ENCODE data around the gene FOXR1.
"Not testable (repeated sequence)": the region's sequence is repeated elsewhere in the genome, so short reads cannot be mapped to it uniquely, and the experiment has no call there.

FOXR1 gene

GRCh38 chr11:118948000-118948399, 23.6 kb upstream of the FOXR1 start:
- Histone ChIP-seq H3K9me3 (ENCODE audit: control insufficient read depth, low read length) (no peaks in the 10 kb centered on the region), H3K4ac (ENCODE audit: low read depth in 1 of 2, low read length in 2 of 2) (no peak overlapping the region), H3K14ac (ENCODE audit: low read length in 2 of 2) (no peak overlapping the region), H4K91ac (ENCODE audit: low read length) (no peak overlapping the region), H2BK120ac (ENCODE audit: low read depth, low read length) (no peak overlapping the region), H3K4me2 (ENCODE audit: low read length, poor library complexity, severe bottlenecking) (no peak overlapping the region), H2BK5ac (ENCODE audit: low read depth, low read length, poor library complexity, severe bottlenecking) (no peak overlapping the region), H2BK15ac (ENCODE audit: low read depth, poor library complexity, severe bottlenecking) (no peak overlapping the region), H3K36me3 (ENCODE audit: control insufficient read depth in 1 of 2, insufficient read depth in 2 of 2, low read depth in 1 of 2, low read length in 2 of 2) (no peaks in the 10 kb centered on the region), H3K9ac (ENCODE audit: low read length) (no peak overlapping the region), H2AK5ac (ENCODE audit: low read length, severe bottlenecking) (no peak overlapping the region), H3K79me1 (replicated peaks; ENCODE audit: low read length, poor library complexity, severe bottlenecking) (no peaks in the 10 kb centered on the region), H3K4me1 (ENCODE audit: control insufficient read depth, insufficient read depth, low read depth, low read length) (no peaks in the 10 kb centered on the region), H4K8ac (ENCODE audit: low read length) (no peak overlapping the region), H3K27ac (ENCODE audit: low read length, poor library complexity, severe bottlenecking) (no peak overlapping the region), H3K27me3 (ENCODE audit: control insufficient read depth in 1 of 2, insufficient read depth in 1 of 2, low read length in 2 of 2) (peaks cover 28 to 46% of the 10 kb centered on the region in 2 experiments), H2AFZ (ENCODE audit: low read depth, low read length) (no peak overlapping the region), H3K23ac (ENCODE audit: low read length in 2 of 2) (no peak overlapping the region), H2BK12ac (ENCODE audit: low read length in 2 of 2) (no peak overlapping the region), H3K18ac (ENCODE audit: low read depth in 1 of 2, low read length in 2 of 2) (no peak overlapping the region), H3K4me3 (ENCODE audit: insufficient read depth in 1 of 2, low read depth in 1 of 2, low read length in 2 of 2) (no peak overlapping the region)
- no peak for DNase-seq
- WGBS: 81% methylated on average over 3 of the region's 3 CpGs

GRCh38 chr11:118953265-118953664, 18.3 kb upstream of the FOXR1 start:
- Histone ChIP-seq H3K27me3 (ENCODE audit: control insufficient read depth in 1 of 2, insufficient read depth in 1 of 2, low read length in 2 of 2) (peaks cover 42 to 66% of the 10 kb centered on the region in 2 experiments), H2AK5ac (ENCODE audit: low read length, severe bottlenecking) (no peak overlapping the region), H2BK120ac (ENCODE audit: low read depth, low read length) (no peak overlapping the region), H3K4me1 (ENCODE audit: control insufficient read depth, insufficient read depth, low read depth, low read length) (no peaks in the 10 kb centered on the region), H3K23ac (ENCODE audit: low read length in 2 of 2) (no peak overlapping the region), H2BK12ac (ENCODE audit: low read length in 2 of 2) (no peak overlapping the region), H3K36me3 (ENCODE audit: control insufficient read depth in 1 of 2, insufficient read depth in 2 of 2, low read depth in 1 of 2, low read length in 2 of 2) (no peaks in the 10 kb centered on the region), H3K4me2 (ENCODE audit: low read length, poor library complexity, severe bottlenecking) (no peak overlapping the region), H3K4ac (ENCODE audit: low read depth in 1 of 2, low read length in 2 of 2) (no peak overlapping the region), H3K9ac (ENCODE audit: low read length) (no peak overlapping the region), H3K14ac (ENCODE audit: low read length in 2 of 2) (no peak overlapping the region), H3K4me3 (ENCODE audit: insufficient read depth in 1 of 2, low read depth in 1 of 2, low read length in 2 of 2) (no peak overlapping the region), H2BK15ac (ENCODE audit: low read depth, poor library complexity, severe bottlenecking) (no peak overlapping the region), H3K27ac (ENCODE audit: low read length, poor library complexity, severe bottlenecking) (no peak overlapping the region), H2AFZ (ENCODE audit: low read depth, low read length) (no peak overlapping the region), H4K91ac (ENCODE audit: low read length) (no peak overlapping the region), H3K9me3 (ENCODE audit: control insufficient read depth, low read length) (no peaks in the 10 kb centered on the region), H3K79me1 (replicated peaks; ENCODE audit: low read length, poor library complexity, severe bottlenecking) (no peaks in the 10 kb centered on the region), H3K18ac (ENCODE audit: low read depth in 1 of 2, low read length in 2 of 2) (no peak overlapping the region), H4K8ac (ENCODE audit: low read length) (no peak overlapping the region), H2BK5ac (ENCODE audit: low read depth, low read length, poor library complexity, severe bottlenecking) (no peak overlapping the region)
- WGBS: 23% methylated on average over 4 of the region's 6 CpGs
- peak; percentile 20 for DNase-seq

DNA sequence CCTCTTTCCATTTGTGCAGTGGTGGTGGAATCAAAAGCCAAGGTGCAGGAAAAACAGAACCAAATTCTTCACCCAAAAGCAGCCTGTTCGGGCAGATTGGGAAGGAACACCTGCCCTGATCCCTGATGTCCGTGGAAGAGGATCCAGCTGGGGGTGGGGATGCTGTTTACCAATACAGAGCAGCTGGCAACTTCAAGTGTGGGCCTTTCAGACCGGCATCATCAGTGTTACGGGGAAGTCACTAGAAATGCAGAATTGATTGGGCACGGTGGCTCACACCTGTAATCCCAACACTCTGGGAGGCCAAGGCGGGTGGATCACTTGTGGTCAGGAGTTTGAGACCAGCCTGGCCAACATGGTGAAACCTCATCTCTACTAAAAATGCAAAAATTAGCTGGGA, 17.6 kb upstream of the FOXR1 start:
- not testable (repeated sequence) for H3K14ac ChIP-seq (ENCODE audit: low read length in 2 of 2); H3K4me1 ChIP-seq (ENCODE audit: control insufficient read depth, insufficient read depth, low read depth, low read length); H3K79me1 ChIP-seq (replicated peaks; ENCODE audit: low read length, poor library complexity, severe bottlenecking); H2BK15ac ChIP-seq (ENCODE audit: low read depth, poor library complexity, severe bottlenecking); H2BK12ac ChIP-seq (ENCODE audit: low read length in 2 of 2); H3K36me3 ChIP-seq (ENCODE audit: control insufficient read depth in 1 of 2, insufficient read depth in 2 of 2, low read depth in 1 of 2, low read length in 2 of 2); DNase-seq; H3K4me2 ChIP-seq (ENCODE audit: low read length, poor library complexity, severe bottlenecking); H3K9me3 ChIP-seq (ENCODE audit: control insufficient read depth, low read length); H2AFZ ChIP-seq (ENCODE audit: low read depth, low read length); H3K4ac ChIP-seq (ENCODE audit: low read depth in 1 of 2, low read length in 2 of 2); H2AK5ac ChIP-seq (ENCODE audit: low read length, severe bottlenecking); H2BK120ac ChIP-seq (ENCODE audit: low read depth, low read length); H3K18ac ChIP-seq (ENCODE audit: low read depth in 1 of 2, low read length in 2 of 2); H3K9ac ChIP-seq (ENCODE audit: low read length); H3K23ac ChIP-seq (ENCODE audit: low read length in 2 of 2); H4K8ac ChIP-seq (ENCODE audit: low read length); H2BK5ac ChIP-seq (ENCODE audit: low read depth, low read length, poor library complexity, severe bottlenecking); H4K91ac ChIP-seq (ENCODE audit: low read length); H3K4me3 ChIP-seq (ENCODE audit: insufficient read depth in 1 of 2, low read depth in 1 of 2, low read length in 2 of 2); H3K27ac ChIP-seq (ENCODE audit: low read length, poor library complexity, severe bottlenecking)
- WGBS: 69% methylated on average over 6 of the region's 6 CpGs
- H3K27me3 ChIP-seq (ENCODE audit: control insufficient read depth in 1 of 2, insufficient read depth in 1 of 2, low read length in 2 of 2): peaks cover 45 to 68% of the 10 kb centered on the region in 2 experiments

DNA sequence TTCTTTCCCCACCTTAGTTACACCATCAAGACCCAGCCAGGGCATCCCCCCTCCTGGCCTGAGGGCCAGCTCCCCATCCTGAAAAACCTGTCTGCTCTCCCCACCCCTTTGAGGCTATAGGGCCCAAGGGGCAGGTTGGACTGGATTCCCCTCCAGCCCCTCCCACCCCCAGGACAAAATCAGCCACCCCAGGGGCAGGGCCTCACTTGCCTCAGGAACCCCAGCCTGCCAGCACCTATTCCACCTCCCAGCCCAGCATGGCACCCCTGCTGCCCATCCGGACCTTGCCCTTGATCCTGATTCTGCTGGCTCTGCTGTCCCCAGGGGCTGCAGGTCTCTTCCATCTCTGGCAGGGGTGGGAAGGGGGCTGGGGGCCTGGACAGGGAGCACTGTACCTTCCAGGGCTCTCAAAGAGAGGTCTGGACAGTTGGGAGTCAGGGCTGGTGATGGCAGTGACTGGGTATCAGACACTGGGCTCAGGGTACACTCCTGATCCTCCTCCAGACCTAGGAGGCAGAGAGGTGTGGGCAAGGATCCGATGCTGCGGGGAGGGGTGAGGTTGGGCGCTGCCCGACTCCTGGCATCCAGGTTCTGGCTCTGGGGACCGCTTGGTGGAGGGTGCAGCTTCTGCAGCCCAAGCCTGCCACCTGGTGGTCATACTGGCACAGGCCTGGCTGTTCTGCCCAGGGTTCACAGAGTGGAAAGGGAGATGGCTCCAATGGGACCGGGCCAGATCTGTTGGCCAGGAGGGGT, 15.3 kb upstream of the FOXR1 start, which contains the start of gene UPK2:
Gene UPK2, plus strand, starts transcription at position 205 of the 753 bp plus-strand sequence. Its CDS starts 53 bp downstream, at position 258.
- Histone ChIP-seq H3K4ac (ENCODE audit: low read depth in 1 of 2, low read length in 2 of 2) (no peak within 1 kb of the TSS), H3K4me1 (ENCODE audit: control insufficient read depth, insufficient read depth, low read depth, low read length) (no peaks in the 10 kb centered on the region), H2BK12ac (ENCODE audit: low read length in 2 of 2) (no peak within 1 kb of the TSS), H3K23ac (ENCODE audit: low read length in 2 of 2) (peak within 1 kb of the TSS in 1 of 2 experiments; percentile 41), H3K9me3 (ENCODE audit: control insufficient read depth, low read length) (no peaks in the 10 kb centered on the region), H4K8ac (ENCODE audit: low read length) (no peak within 1 kb of the TSS), H3K4me2 (ENCODE audit: low read length, poor library complexity, severe bottlenecking) (no peak within 1 kb of the TSS), H3K36me3 (ENCODE audit: control insufficient read depth in 1 of 2, insufficient read depth in 2 of 2, low read depth in 1 of 2, low read length in 2 of 2) (no peaks in the 10 kb centered on the region), H3K79me1 (replicated peaks; ENCODE audit: low read length, poor library complexity, severe bottlenecking) (no peaks in the 10 kb centered on the region), H2BK120ac (ENCODE audit: low read depth, low read length) (no peak within 1 kb of the TSS), H2AK5ac (ENCODE audit: low read length, severe bottlenecking) (no peak within 1 kb of the TSS), H2BK15ac (ENCODE audit: low read depth, poor library complexity, severe bottlenecking) (no peak within 1 kb of the TSS), H3K14ac (ENCODE audit: low read length in 2 of 2) (no peak within 1 kb of the TSS), H2BK5ac (ENCODE audit: low read depth, low read length, poor library complexity, severe bottlenecking) (no peak within 1 kb of the TSS), H3K27ac (ENCODE audit: low read length, poor library complexity, severe bottlenecking) (no peak within 1 kb of the TSS), H3K9ac (ENCODE audit: low read length) (no peak within 1 kb of the TSS), H3K4me3 (ENCODE audit: insufficient read depth in 1 of 2, low read depth in 1 of 2, low read length in 2 of 2) (no peak within 1 kb of the TSS), H4K91ac (ENCODE audit: low read length) (no peak within 1 kb of the TSS), H3K27me3 (ENCODE audit: control insufficient read depth in 1 of 2, insufficient read depth in 1 of 2, low read length in 2 of 2) (peaks cover 58 to 81% of the 10 kb centered on the region in 2 experiments), H2AFZ (ENCODE audit: low read depth, low read length) (no peak within 1 kb of the TSS), H3K18ac (ENCODE audit: low read depth in 1 of 2, low read length in 2 of 2) (no peak within 1 kb of the TSS)
- WGBS: 7% methylated on average over 7 of the region's 7 CpGs
- peak; percentile 80 for DNase-seq

Data from mesenchymal stem cell (in vitro differentiated cells and primary cell).